ENCODE data around the gene MCF2L2. TPM values are rescaled to one million over a fixed set of nuclear protein-coding genes. Genes with fewer than 3 reads are reported as not detected.

MCF2L2 gene
- polyA plus RNA-seq, 1 experiment: not detected

DNA sequence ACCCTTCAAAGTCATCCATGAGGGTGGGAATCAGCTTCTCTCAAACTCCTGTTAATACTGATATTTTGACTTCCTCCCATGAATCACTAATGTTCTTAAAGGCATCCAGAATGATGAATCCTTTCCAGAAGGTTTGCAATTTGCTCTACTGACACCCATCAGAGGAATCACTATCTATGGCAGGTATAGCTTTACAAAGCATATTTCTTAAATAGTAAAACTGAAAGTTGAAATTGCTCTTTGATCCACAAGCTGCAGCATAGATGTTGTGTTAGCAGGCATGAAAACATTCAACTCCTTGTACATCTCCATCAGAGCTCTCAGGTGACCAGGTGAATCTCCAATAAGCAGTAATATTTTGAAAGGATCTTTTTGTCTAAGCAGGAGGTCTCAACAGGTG is 109.0 kb downstream of the MCF2L2 start:
- Histone ChIP-seq H3K27me3 (ENCODE audit: control insufficient read depth, insufficient read depth, low read length) (peaks cover 3% of the 10 kb centered on the region), H3K27ac (ENCODE audit: low read depth, low read length) (no peak overlapping the region), H3K9me3 (ENCODE audit: control insufficient read depth, insufficient read depth, low read length) (no peaks in the 10 kb centered on the region), H3K4me3 (ENCODE audit: low read depth, low read length) (no peak overlapping the region)
- TF ChIP-seq CTCF (IDR thresholded peaks at IDR 0.05; ENCODE audit: low read depth, low read length): no peak
- no peak for DNase-seq (ENCODE audit: low read depth, low spot score)
- POLR2A ChIA-PET: interaction anchor here (1.1 kb wide), 1 partner anchor 21 kb away, joined by 3 read pairs; no protein-coding TSS in a partner anchor
- CTCF ChIA-PET: no interaction called here

- no peak overlapping the region for H3K4me3 ChIP-seq (ENCODE audit: low read depth, low read length)
- CTCF ChIA-PET: no interaction called here
- H3K27ac ChIP-seq (ENCODE audit: low read depth, low read length): no peak overlapping the region
- H3K27me3 ChIP-seq (ENCODE audit: control insufficient read depth, insufficient read depth, low read length): peaks cover 3% of the 10 kb centered on the region
- DNase-seq (ENCODE audit: low read depth, low spot score): no peak
- POLR2A ChIA-PET: interaction anchor here (1.1 kb wide), 1 partner anchor 20 kb away, joined by 3 read pairs; no protein-coding TSS in a partner anchor
- no peaks in the 10 kb centered on the region for H3K9me3 ChIP-seq (ENCODE audit: control insufficient read depth, insufficient read depth, low read length)
- no peak for TF ChIP-seq CTCF (IDR thresholded peaks at IDR 0.05; ENCODE audit: low read depth, low read length)
Measured at GRCh38 chr3:183318877-183319276, 109.5 kb downstream of the MCF2L2 start.

DNA sequence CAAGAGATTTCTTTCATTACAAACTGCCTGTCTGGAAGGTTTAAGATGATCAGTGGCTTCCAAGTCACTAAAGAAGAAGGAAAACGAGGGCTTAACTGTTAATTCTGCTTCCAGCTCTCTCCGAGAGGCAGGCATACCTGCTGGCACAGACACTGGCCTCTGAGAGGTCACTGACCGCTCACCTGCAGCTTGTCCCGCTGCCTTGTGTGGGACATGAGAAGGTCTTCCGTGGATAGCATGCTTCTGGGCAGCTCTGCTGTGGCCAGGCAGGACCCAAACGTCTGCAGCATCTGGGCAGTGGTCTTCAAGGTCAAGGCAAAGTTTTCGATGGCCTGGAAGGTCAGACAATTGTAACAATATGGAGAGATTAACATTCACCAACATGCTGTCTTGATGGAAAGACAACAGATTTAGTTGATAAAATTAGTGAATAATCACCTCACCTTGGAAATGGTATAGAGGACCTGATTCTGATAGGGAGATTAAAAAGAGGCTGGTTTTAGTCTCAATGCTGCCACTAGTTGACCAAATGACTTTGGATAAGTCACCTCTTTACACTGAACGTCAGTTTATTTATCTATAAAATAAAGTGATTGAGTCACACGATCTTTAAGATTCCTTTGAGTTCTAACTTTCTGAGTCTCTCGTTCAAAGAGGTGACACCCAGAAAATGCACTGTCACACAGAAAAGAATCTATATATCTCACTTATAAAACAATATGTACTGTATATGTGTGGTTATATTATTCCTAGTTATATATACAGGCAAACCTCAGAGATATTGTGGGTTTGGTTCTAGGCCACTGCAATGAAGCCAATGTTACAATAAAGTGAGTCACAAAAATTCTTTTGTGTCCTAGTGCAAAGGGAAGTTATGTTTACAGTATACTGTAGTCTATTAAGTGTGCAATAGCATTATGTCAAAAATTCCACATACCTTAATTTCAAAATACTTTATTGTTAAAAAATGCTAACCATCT is 110.2 kb downstream of the MCF2L2 start:
- H3K4me3 ChIP-seq (ENCODE audit: low read depth, low read length): no peak overlapping the region
- no peak overlapping the region for H3K27ac ChIP-seq (ENCODE audit: low read depth, low read length)
- TF ChIP-seq CTCF (IDR thresholded peaks at IDR 0.05; ENCODE audit: low read depth, low read length): no peak
- DNase-seq (ENCODE audit: low read depth, low spot score): no peak
- POLR2A ChIA-PET: no interaction called here
- H3K27me3 ChIP-seq (ENCODE audit: control insufficient read depth, insufficient read depth, low read length): peaks cover 5% of the 10 kb centered on the region
- CTCF ChIA-PET: no interaction called here
- no peaks in the 10 kb centered on the region for H3K9me3 ChIP-seq (ENCODE audit: control insufficient read depth, insufficient read depth, low read length)

GRCh38 chr3:183317271-183317670 is 111.1 kb downstream of the MCF2L2 start:
- DNase-seq (ENCODE audit: low read depth, low spot score): no peak
- no peak overlapping the region for H3K27ac ChIP-seq (ENCODE audit: low read depth, low read length)
- CTCF ChIA-PET: no interaction called here
- H3K27me3 ChIP-seq (ENCODE audit: control insufficient read depth, insufficient read depth, low read length): peaks cover 7% of the 10 kb centered on the region
- H3K9me3 ChIP-seq (ENCODE audit: control insufficient read depth, insufficient read depth, low read length): no peaks in the 10 kb centered on the region
- no peak for TF ChIP-seq CTCF (IDR thresholded peaks at IDR 0.05; ENCODE audit: low read depth, low read length)
- POLR2A ChIA-PET: no interaction called here
- H3K4me3 ChIP-seq (ENCODE audit: low read depth, low read length): no peak overlapping the region

DNA sequence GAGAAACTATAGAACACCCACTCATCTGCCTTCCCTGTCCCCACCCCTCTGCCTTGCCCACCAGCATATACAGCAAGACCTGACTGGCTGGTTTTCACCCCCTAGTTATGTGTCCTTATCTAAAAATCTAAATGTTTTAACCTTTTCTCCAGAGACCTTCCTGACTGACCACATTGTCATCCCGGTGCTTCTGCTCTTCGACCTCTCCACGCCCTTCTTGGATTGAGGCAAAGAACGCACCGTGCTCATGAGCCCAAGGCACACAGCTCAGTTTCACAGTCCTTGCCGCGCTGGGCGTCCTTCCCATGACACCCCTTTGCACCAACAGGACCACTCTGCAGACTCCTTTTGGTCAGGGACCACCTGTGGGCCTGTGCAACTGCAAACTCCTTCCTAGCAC is 112.7 kb downstream of the MCF2L2 start:
- DNase-seq (ENCODE audit: low read depth, low spot score): no peak
- H3K27me3 ChIP-seq (ENCODE audit: control insufficient read depth, insufficient read depth, low read length): peaks cover 12% of the 10 kb centered on the region
- no peak overlapping the region for H3K4me3 ChIP-seq (ENCODE audit: low read depth, low read length)
- POLR2A ChIA-PET: no interaction called here
- H3K27ac ChIP-seq (ENCODE audit: low read depth, low read length): no peak overlapping the region
- CTCF ChIA-PET: no interaction called here
- TF ChIP-seq CTCF (IDR thresholded peaks at IDR 0.05; ENCODE audit: low read depth, low read length): no peak
- no peaks in the 10 kb centered on the region for H3K9me3 ChIP-seq (ENCODE audit: control insufficient read depth, insufficient read depth, low read length)

All from AG04450 (cell line).